Measurements from ENCODE around the gene SPOP.

DNA sequence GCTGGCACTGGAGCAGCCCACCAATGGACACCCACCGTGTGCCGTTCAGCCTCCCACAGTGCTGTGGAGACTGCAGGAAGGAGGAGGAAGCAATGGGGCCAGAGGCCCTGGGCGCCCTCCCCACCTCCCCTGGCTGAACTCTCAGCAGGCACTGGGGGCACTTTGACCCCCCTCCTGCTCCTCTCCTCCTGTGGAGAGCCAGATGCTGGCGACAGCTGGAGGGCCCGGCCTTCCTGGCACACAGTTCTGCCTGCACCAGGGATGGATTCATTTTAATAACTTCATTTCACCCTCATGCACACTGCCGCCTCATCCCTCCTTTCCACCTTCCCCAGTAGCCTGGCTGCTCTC, 96.3 kb downstream of the SPOP start:
- TF ChIP-seq YY1 (tag by site-specific recombination; IDR thresholded peaks at IDR 0.05) (no peak), HOXA7 (CRISPR knock-in tag; IDR thresholded peaks at IDR 0.05; ENCODE audit: borderline replicate concordance) (no peak), ZNF292 (tag by site-specific recombination; IDR thresholded peaks at IDR 0.05; ENCODE audit: borderline replicate concordance, low read depth) (no peak), ZNF214 (tag by site-specific recombination; IDR thresholded peaks at IDR 0.05; ENCODE audit: borderline replicate concordance) (no peak), ZNF707 (tag by site-specific recombination; IDR thresholded peaks at IDR 0.05) (no peak), GLIS1 (tag by site-specific recombination; IDR thresholded peaks at IDR 0.05) (no peak), ZBTB7A (tag by site-specific recombination; IDR thresholded peaks at IDR 0.05; ENCODE audit: low read depth) (no peak)
- TF ChIP-seq, protein P1, sequence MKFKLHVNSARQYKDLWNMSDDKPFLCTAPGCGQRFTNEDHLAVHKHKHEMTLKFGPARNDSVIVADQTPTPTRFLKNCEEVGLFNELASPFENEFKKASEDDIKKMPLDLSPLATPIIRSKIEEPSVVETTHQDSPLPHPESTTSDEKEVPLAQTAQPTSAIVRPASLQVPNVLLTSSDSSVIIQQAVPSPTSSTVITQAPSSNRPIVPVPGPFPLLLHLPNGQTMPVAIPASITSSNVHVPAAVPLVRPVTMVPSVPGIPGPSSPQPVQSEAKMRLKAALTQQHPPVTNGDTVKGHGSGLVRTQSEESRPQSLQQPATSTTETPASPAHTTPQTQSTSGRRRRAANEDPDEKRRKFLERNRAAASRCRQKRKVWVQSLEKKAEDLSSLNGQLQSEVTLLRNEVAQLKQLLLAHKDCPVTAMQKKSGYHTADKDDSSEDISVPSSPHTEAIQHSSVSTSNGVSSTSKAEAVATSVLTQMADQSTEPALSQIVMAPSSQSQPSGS (tag by site-specific recombination; IDR thresholded peaks at IDR 0.05; ENCODE audit: low read depth): no peak
- TF ChIP-seq, protein P2, sequence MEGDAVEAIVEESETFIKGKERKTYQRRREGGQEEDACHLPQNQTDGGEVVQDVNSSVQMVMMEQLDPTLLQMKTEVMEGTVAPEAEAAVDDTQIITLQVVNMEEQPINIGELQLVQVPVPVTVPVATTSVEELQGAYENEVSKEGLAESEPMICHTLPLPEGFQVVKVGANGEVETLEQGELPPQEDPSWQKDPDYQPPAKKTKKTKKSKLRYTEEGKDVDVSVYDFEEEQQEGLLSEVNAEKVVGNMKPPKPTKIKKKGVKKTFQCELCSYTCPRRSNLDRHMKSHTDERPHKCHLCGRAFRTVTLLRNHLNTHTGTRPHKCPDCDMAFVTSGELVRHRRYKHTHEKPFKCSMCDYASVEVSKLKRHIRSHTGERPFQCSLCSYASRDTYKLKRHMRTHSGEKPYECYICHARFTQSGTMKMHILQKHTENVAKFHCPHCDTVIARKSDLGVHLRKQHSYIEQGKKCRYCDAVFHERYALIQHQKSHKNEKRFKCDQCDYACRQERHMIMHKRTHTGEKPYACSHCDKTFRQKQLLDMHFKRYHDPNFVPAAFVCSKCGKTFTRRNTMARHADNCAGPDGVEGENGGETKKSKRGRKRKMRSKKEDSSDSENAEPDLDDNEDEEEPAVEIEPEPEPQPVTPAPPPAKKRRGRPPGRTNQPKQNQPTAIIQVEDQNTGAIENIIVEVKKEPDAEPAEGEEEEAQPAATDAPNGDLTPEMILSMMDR (tag by site-specific recombination; IDR thresholded peaks at IDR 0.05): no peak
